Thyroid gland (tissue), 4 donors: ENCODE measurements around the gene ARPC4.

ENCODE experiments used
- CTCF ChIP-seq, 6 experiments: fragments of 200-600 bp in 3 of 6; fragments of 450-650 bp in 3 of 6; sonication (generic) in 3 of 6; IDR thresholded peaks; one replicate each; pipeline ENCODE4 v1.5.1; 2016 to 2019; ENCODE audit warnings: antibody characterized with exemption in 6 of 6, mild to moderate bottlenecking in 2 of 6, inconsistent platforms in 1 of 6, moderate library complexity in 1 of 6
- POLR2A ChIP-seq, 2 donors: fragments of 450-650 bp; IDR thresholded peaks; one replicate each; pipeline ENCODE4 v1.6.1; 2017; ENCODE audit warnings: antibody characterized with exemption in 2 of 2, mild to moderate bottlenecking in 2 of 2, moderate library complexity in 1 of 2

- TF ChIP-seq CTCF (IDR thresholded peaks at IDR 0.05) (no peak), POLR2A (IDR thresholded peaks at IDR 0.05) (no peak)
These were observed 15.8 kb upstream of the ARPC4 start for GRCh38 chr3:9776896-9777693.
